Nucleus accumbens (tissue), 56 donors: Measurements from ENCODE around the gene DNAH8.
"Not testable (repeated sequence)": the region's sequence is repeated elsewhere in the genome, so short reads cannot be mapped to it uniquely, and the experiment has no call there.

ENCODE experiments used
- DNase-seq, 56 donors: peaks; one replicate each; lab custom pipeline; 2025; lab: John Stamatoyannopoulos, UW

The DNAH8 gene

GRCh38 chr6:38871741-38872568 lies 156.8 kb downstream of the DNAH8 start:
- peak in 31 of 56 donors; percentile 0 to 63 (median 10) for DNase-seq

GRCh38 chr6:38873001-38873400 lies 157.9 kb downstream of the DNAH8 start:
- no peak for DNase-seq

- DNase-seq: not testable (repeated sequence)
Observed at GRCh38 chr6:38873816-38874215, 158.7 kb downstream of the DNAH8 start.

GRCh38 chr6:38876475-38876874 lies 161.4 kb downstream of the DNAH8 start:
- DNase-seq: peak in 42 of 56 donors; percentile 0 to 73 (median 18)

- no peak for DNase-seq
Observed at GRCh38 chr6:38877721-38878120, 162.6 kb downstream of the DNAH8 start.

GRCh38 chr6:38882157-38882556 lies 167.0 kb downstream of the DNAH8 start:
- no peak for DNase-seq

- DNase-seq: no peak
Observed at GRCh38 chr6:38897507-38897906, 182.4 kb downstream of the DNAH8 start.

- DNase-seq: no peak
Observed at GRCh38 chr6:38901802-38902522, 186.9 kb downstream of the DNAH8 start.

- DNase-seq: no peak
Observed at GRCh38 chr6:38906582-38906981, 191.5 kb downstream of the DNAH8 start.

- DNase-seq: no peak
Observed at GRCh38 chr6:38907264-38907663, 192.2 kb downstream of the DNAH8 start.

GRCh38 chr6:38909015-38909730 lies 194.1 kb downstream of the DNAH8 start:
- DNase-seq: no peak

- DNase-seq: no peak
Observed at GRCh38 chr6:38910207-38910606, 195.1 kb downstream of the DNAH8 start.

- no peak for DNase-seq
Observed at GRCh38 chr6:38912378-38912777, 197.3 kb downstream of the DNAH8 start.

GRCh38 chr6:38915205-38915925 lies 200.3 kb downstream of the DNAH8 start:
- DNase-seq: no peak

GRCh38 chr6:38921540-38921939 lies 206.4 kb downstream of the DNAH8 start:
- DNase-seq: not testable (repeated sequence)

- DNase-seq: no peak
Observed at GRCh38 chr6:38924791-38925509, 209.8 kb downstream of the DNAH8 start.

- DNase-seq: no peak
Observed at GRCh38 chr6:38929560-38929959, 214.4 kb downstream of the DNAH8 start.

GRCh38 chr6:38933426-38933825 lies 218.3 kb downstream of the DNAH8 start:
- DNase-seq: no peak

- DNase-seq: no peak
Observed at GRCh38 chr6:38935051-38935450, 219.9 kb downstream of the DNAH8 start.
